GM19468 (cell line): ENCODE results near the gene RCL1.
A peak's percentile ranks its signal among the peaks of the same experiment; 100 is the strongest.
"Not testable (repeated sequence)": the region's sequence is repeated elsewhere in the genome, so short reads cannot be mapped to it uniquely, and the experiment has no call there.

Experiments used
- ATAC-seq: cut with Tn5 transposase; IDR thresholded peaks from one replicate; pipeline ENCODE4 v1.9.1; 2021; ENCODE audit warnings: mild to moderate bottlenecking, moderate library complexity, moderate number of reproducible peaks; ENCODE audit not compliant: unreplicated experiment; ENCODE audit errors: extremely low read depth

The RCL1 gene

DNA sequence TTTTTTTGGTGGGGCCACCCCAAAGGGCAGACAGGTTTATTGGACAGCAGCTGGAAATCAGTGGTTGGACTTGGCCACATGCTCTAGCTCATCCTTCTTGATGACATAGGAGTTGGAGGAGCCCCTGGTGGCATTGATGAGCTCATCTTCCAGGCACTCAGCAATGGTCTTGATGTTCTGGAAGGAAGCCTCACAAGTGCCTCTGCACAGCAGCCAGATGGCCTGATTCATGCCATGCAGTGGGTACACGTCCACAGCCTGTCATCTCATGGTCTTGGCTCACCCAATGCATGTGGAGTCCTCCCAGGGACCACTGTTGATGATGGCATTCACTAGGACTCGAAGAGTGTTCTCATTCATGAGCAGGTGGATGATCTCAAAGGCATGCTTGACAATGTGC, 11.3 kb upstream of the RCL1 start:
- no peak for ATAC-seq

DNA sequence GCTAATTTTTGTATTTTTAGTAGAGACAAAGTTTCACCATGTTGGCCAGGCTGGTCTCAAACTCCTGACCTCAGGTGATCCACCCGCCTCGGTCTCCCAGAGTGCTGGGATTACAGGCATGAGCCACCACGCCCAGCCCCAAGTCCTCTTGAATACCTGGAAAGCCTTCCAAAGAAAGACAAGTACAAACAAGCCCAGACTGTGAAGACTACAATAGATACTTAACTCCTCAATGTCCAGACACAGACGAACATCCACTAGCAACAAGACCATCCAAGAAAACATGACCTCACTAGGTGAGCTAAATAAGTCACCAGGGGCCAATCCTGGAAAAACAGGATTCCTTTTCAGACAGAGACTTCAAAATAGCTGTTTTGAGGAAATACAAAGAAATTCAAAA, 9.6 kb upstream of the RCL1 start:
- not testable (repeated sequence) for ATAC-seq

DNA sequence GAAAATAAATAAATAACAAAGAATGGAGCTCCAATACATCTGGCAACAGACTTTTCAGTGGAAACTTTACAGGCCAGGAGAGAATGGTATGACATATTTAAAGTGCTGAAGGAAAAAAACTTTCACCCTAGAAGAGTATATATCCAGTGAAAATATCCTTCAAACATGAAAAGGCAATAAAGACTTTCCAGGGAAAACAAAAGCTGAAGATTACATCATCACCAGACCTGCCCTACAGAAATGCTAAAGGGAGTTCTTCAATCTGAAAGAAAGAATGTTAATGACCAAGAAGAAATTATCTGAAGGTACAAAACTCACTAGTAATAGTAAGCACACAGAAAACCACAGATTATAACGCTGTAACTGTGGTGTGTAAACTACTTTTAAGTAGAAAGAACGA, 8.3 kb upstream of the RCL1 start:
- no peak for ATAC-seq

DNA sequence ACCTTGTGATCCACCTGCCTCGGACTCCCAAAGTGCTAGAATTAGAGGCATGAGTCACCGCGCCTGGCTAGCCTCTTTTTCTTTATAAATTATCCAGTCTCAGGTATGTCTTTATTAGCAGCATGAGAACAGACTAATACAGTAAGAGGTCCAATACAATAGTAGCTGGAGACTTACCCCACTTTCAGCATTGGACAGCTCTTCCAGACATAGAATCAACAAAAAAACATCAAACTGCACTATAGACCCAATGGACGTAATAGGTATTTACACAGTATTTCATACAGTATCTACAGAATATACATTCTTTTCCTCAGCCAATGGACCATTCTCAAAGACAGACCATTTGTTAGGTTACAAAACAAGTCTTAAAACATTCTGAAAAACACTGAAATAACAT, 6.1 kb upstream of the RCL1 start:
- ATAC-seq, result no peak

DNA sequence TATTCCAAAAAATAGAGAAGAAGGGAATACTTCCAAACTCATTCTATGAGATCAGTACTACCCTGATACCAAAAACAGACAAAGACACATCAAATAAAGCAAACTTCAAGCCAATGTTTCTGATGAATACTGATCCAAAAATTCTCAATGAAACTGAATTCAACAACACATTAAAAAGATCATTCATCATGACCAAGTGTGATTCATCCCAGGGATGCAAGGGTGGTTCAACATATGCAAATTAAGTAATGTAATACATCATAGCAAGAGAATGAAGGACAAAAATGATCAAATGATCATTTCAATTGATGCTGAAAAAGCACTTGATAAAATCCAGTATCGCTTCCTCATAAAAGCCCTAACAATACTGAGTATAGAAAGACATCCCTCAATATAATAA, 4.9 kb upstream of the RCL1 start:
- no peak for ATAC-seq

DNA sequence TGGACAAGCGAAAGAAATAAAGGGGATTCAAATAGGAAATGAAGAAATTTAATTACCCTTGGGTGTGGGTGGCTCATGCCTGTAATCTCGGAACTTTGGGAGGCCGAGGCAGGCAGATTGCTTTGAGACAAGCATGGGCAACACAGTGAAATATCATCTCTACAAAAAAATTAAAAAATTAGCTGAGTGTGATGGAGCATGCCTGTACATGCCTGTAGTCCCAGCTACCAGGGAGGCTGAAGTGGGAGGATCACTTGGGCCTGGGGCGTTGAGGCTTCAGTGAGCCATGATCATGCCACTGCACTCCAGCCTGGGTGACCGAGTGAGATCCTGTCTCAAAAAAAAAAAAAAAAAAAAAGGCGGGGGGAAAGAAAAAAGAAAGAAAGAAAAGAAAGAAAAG, 4.0 kb upstream of the RCL1 start:
- ATAC-seq, result no peak

DNA sequence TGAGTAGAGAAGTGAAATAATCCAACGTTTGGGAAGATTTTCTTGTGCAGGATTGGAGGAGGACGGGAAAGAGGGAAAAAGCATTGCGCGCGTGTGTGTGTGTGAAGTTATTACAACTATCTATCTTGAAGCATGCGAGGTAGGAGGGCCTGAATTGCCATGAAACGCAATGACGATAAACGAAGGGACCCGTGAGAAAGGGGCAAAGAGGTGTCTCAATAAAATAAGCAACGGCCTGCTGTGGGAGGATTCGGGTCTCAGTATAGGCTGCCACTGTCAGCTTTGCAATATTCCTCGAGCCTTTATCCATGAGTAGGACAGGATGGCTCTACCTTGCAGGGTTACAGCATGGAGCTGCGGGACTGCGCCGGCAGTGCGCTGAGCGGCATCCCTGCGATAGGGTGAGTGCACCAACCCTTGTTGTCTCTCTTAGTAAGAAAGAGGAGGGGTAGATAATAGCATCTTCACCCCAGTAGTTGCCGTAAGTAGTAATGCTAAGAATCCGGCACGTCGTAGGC, 631 bp upstream of the RCL1 start:
- peak; percentile 3 for ATAC-seq

DNA sequence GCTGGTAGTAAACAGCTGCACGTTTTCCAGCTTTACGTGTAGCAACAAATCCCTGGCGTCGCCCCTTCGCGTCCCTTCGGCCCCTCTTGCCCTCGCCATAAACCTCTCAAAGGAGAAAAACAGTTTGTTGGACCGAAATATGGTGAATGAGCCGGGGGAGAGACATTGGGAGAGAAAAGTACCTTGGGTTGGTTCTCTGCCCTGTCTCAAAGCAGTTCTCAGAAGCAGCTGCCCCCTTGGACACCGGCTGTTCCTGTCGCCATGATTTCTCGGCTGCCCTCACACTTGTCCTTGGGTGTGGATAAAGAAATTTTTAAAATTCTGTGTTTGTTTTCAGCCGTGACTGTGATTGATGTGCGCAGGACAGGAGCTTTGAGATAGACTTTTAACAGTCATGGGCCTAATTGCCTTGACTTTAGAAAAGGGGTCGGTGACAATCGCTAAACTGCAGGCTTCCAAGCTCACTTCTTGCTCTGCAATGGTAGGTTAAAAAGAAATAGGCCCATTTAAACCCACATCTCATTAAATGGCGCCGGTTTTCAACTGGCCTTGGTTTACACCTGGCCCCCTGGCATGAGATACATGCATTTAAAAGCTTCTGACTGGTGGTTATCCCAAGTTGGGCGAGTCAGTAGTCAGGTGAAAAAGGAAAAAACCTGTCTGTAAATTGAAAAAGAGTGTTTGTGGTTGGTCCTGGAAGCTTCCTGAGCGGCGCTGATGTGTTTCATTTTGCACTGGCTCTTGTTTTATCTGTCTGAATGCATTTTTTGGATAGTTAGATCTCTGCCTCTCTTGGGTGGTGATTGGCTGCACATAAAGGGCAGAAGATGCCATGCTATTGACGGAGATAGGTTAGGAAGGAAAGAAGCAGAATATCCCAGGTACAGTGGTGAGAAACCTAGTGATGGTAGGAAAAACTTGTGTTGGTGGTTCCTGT, 983 bp downstream of the RCL1 start:
- no peak for ATAC-seq

DNA sequence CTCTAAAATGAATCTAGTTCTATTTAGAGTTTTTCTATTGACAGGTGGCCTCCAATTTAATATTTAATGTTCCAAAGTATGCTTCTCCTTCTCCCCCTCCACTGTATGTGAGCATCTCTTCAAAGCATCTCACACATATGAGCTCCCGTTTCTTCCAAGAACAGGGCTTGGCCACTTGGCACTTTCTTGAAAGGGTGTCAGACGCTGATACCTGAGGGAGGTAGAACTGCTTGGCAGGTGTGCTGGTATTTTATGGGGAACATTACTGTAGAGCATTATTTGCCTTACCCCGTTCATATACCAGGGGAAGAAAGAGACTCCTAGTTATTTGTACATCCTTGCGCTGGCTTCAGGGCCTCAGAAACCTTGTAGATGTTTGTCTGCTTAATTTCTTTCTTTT, 1.9 kb downstream of the RCL1 start:
- no peak for ATAC-seq

DNA sequence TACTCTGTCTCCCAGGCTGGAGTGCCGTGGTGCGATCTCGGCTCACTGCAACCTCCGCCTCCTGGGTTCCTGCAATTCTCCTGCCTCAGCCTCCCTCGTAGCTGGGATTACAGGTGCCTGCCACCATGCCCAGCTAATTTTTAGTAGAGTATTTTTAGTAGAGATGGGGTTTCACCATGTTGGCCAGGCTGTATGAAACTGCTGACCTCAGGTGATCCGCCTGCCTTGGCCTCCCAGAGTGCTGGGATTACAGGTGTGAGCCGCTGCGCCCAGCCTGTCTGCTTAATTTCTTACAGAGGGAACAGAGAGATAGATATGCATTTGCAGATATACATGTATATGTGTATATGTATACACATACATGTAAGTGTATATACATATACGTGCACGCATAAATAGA, 2.4 kb downstream of the RCL1 start:
- not testable (repeated sequence) for ATAC-seq

DNA sequence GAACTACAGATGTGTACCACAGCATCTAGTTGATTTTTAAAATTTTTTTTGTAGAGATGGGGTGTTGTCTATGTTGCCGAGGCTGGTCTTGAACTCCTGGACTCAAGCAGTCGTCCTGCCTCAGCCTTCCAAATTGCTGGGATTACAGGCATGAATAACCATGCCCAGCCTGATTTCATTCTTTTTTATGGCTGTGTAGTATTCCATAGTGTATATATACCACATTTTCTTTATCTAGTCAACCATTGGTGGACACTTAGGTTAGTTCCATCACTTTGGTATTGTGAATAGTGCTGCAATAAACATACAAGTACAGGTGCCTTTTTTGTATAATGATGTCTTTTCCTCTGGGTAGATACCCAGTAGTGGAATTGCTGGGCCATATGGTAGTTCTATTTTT, 3.8 kb downstream of the RCL1 start:
- ATAC-seq, result no peak

DNA sequence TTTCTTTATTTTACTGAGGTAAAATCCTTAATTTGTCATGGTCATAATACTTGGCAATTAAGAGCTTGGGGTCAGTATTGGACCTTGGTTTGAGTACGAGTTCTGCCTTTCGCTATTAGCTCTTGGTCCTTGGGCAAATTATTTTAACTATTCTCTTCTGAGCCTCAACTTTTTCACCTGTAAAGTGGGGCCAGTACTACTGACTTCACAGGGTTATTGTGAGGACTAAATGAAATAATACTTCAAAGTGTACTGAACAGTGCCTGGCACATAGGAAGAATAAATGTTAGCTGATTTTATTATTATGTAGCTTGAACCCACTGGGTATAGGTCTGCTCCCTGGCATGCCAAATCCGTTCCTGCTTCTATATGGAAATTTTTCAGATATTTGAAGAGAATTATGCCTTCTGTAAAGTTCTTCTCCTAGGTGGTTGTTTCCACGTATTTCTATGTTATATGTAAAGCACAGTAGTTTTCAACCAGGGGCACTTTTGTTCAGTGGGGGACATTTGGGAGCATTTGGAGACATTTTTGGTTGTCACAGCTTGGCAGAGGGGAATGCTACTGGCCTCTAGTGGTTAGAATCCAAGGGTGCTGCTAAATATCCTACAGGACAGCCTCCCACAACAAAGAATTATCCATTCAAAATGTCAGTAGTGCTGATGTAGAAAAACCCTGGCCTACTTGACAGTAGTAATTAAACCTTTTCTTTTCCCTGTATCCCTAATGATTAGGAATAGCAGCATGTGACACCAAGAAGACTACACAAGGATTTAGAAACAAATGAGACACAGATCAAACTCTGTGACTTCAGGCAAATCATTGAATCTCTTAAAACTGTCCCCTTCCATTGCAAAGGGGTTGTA, 4.5 kb downstream of the RCL1 start:
- no peak for ATAC-seq

DNA sequence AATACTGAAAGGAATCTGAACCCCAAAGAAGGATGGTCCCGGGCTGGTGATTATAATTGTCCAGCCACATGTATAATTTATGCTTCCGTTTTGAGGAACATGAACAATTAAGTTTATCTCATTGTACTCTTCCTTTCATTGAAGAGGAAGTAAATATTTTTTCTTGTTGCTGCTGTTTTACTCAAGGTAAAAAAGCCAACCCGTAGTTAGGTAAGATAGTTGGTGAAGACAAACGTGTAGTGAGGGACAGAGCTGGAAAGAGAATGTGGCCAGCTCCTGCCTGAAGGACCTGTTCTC, 5.1 kb downstream of the RCL1 start:
- ATAC-seq, result no peak

DNA sequence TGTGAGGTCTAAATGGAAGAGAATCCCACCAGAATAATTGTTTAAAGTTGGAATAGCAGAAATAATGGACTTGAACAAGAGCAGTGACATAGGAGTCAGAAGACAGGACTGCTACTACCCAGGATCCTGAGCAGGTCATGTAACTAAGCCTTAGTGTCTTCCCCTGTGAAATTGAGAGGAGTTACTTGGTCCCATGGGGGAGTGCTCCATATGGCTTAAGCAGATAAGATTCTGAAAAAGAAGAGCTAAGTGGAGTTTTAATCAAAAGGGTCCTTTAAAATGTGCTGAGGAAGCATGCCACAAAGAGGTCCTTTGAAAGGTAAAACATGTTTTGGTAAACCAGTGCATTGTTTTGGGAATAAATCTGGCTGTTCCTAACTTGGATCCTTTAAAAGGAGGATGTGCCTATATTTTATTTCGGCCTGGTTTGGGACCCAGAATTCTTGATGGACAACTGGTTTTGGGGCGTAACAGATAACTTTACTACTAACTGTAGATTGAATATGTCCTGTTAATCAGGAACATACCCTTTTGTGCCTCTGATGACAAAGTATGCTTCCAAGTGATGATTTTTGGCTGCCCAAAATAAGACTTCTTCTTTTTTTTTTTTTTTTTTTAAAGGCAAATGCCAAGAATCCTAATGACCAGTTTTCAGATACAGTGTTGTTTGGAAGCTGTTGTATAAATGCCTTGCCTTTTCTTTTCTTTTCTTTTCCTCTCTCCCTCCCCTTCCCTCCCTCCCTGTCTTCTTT, 5.7 kb downstream of the RCL1 start:
- no peak for ATAC-seq

DNA sequence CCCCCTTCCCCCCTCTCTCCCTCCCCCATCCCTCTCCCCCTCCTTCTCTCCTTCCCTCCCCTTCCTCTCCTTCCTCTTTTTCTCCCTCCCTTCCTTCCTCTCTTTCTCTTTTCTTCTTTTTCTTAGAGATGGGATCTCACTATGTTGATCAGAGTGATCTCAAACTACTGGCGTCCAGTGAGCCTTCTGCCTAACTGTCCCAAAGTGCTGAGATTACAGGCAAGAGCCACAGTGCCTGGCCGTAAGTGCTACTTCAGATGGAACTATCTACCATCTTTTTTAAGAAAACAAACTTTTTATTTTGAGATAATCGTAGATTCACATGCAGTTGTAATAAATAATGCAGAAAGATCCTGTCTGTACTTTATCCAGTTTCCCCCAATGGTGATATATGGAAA, 6.3 kb downstream of the RCL1 start:
- no peak for ATAC-seq

DNA sequence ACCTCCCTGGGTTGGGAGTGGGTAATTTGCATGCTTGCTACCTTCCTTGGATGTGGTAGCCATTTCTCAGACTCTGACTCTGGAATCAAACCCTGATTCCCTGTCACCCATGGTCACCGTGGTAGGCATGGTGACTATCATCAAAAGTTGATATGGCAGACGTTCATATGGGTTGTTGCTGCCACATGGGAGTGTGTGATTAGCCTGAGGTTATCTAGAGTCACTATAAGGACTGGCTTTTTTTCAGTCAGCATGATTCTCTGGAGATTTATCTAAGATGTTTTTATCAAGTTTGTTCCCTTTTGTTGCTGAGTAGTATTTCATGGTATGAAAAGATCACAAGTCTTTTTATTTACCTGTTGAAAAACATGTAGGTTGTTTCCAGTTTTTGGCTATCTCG, 7.0 kb downstream of the RCL1 start:
- ATAC-seq, result no peak

DNA sequence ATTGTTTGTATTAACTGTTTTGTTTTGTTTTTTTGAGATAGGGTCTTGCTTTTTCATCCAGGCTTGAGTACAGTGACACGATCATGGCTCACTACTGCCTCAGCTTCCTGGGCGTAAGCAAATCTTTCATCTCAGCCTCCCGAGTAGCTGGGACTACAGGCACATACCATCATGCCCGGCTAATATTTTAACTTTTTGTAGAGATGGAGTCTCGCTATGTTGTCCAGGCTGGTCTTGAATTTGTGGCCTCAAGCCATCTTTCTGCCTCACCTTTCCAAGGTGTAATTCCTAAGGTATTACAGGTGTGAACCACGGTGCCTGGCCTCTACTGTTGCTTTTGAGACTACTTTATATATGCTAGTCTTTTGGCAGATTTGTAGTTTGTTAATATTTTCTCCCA, 8.4 kb downstream of the RCL1 start:
- no peak for ATAC-seq

DNA sequence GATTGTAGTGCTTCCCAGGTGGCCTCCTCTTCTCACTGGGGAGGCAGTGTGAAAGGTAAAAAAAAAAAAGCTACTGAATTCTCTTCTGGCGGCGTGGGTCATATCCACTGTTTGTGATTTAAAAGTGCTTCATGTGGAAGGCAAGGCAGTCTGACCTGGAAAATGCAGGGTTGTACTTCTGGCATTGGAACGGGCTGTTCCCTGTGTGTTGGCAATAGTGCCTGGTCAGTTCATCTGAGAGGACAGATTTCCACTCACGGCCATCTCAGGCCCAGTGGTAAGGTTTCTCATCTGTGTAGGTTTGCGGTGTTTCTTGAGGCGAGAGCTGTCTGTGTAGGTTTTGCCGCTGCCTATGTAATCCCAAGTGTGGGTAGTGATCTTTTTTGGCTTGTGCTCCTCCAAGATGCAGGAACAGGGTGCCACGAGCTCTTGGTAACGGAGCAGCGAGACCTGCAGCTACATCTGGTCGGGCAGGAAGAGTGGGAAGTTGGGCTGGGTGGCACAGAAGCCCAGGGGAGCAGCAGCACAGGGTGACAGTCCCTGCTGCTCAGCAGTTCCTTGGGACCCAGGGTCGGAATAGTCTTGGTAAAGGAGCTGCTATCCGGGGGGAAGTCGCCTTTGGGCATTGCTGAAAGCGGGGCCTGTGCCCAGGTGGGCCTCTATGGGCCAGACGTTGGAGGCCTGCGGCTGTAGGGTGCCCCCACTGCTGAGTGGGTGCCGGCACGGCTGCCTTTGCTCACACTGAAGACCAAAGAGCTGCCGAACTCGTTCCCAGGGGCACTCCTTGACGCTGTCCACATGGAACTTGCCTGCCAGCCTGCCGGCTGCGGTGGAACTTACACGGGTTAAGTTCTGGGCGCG, 11.2 kb downstream of the RCL1 start:
- ATAC-seq, result no peak

DNA sequence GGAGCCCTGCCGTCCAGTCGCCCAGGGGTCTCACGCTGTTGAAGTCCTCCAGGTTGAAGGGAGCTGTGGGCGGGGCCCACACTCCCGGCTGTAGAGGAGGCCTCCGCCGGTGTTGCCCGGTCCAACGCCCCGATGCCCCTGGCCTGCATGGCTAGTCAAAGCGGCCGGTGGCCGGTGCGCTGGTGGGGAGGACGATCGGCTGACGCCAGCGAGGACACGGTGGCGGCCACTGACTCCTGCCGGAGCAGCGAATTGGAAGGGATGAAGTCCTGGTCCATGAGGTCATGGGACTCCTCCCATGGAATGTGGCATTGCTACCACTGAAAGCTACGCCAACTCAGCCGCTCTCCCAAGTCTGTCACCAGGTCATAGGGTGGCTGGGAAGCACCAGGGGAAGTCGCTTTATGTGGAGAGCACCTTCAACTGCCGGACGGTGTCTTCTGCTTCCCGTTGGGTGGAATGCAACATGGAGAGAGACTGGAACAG, 11.8 kb downstream of the RCL1 start:
- no peak for ATAC-seq
